ENCODE results near the gene GALK1. TPM values are rescaled to one million over a fixed set of nuclear protein-coding genes. Genes with fewer than 3 reads are reported as not detected.

Gene GALK1
- total and polyA plus RNA-seq, 2 of the 13 experiments (the other 11 are each of a cell fraction or from before 2014, with no cell fraction given) = 59.9 to 93.6 TPM

DNA sequence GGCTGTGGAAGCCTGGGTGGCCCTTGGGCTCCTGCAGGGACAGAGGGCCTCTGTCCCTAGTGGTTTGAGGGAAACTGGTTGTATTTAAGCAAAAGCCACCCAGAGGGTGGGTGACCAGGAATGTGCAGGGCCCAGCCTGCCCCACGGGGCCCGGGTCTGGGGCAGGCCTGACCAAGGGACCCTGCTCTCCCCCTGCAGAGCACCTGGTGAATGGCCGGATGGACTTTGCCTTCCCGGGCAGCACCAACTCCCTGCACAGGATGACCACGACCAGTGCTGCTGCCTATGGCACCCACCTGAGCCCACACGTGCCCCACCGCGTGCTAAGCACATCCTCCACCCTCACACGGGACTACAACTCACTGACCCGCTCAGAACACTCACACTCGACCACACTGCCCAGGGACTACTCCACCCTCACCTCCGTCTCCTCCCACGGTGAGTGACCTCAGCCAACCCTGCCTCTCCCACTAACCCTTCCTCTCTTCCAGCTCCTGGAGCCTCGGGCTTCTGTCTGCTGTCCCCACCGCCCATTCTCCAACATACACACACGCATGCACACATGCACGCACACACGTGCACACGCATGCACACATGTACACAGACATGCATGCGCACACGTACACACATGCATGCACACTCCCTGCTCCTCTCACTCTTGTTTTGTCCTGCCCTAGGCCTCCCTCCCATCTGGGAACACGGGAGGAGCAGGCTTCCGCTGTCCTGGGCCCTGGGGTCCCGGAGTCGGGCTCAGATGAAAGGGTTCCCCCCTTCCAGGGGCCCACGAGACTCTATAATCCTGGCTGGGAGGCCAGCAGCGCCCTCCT lies 10.4 kb downstream of the GALK1 start (continued):
- TF ChIP-seq ZNF251 (CRISPR knock-in tag; IDR thresholded peaks at IDR 0.05) (peak; percentile 70; the same call in 1 of the 2 replicates), ZNF33A (CRISPR knock-in tag; IDR thresholded peaks at IDR 0.05; ENCODE audit: borderline replicate concordance) (no peak), ZNF772 (CRISPR knock-in tag; IDR thresholded peaks at IDR 0.05) (peak; percentile 90), ZNF766 (CRISPR knock-in tag; IDR thresholded peaks at IDR 0.05; ENCODE audit: borderline replicate concordance) (peak; percentile 29; the same call in 1 of the 2 replicates), EP300 (IDR thresholded peaks at IDR 0.05; ENCODE audit: low read depth in 2 of 2, low read length in 2 of 2) (peak in 1 of 2 experiments; percentile 44; a peak in 1 of 4 replicates), EP300 (CRISPR knock-in tag; IDR thresholded peaks at IDR 0.05; ENCODE audit: borderline replicate concordance) (peak; percentile 64; the same call in 1 of the 2 replicates), ZNF773 (CRISPR knock-in tag; IDR thresholded peaks at IDR 0.05; ENCODE audit: borderline replicate concordance) (peak; percentile 79; the same call in 1 of the 2 replicates), JDP2 (CRISPR knock-in tag; IDR thresholded peaks at IDR 0.05; ENCODE audit: borderline replicate concordance) (no peak), KAT8 (CRISPR knock-in tag; IDR thresholded peaks at IDR 0.05) (peak; percentile 56), SRF (IDR thresholded peaks at IDR 0.05; ENCODE audit: low read depth, low read length) (no peak), HMG20A (CRISPR knock-in tag; IDR thresholded peaks at IDR 0.05; ENCODE audit: borderline replicate concordance) (no peak)
- TF ChIP-seq, protein P1, sequence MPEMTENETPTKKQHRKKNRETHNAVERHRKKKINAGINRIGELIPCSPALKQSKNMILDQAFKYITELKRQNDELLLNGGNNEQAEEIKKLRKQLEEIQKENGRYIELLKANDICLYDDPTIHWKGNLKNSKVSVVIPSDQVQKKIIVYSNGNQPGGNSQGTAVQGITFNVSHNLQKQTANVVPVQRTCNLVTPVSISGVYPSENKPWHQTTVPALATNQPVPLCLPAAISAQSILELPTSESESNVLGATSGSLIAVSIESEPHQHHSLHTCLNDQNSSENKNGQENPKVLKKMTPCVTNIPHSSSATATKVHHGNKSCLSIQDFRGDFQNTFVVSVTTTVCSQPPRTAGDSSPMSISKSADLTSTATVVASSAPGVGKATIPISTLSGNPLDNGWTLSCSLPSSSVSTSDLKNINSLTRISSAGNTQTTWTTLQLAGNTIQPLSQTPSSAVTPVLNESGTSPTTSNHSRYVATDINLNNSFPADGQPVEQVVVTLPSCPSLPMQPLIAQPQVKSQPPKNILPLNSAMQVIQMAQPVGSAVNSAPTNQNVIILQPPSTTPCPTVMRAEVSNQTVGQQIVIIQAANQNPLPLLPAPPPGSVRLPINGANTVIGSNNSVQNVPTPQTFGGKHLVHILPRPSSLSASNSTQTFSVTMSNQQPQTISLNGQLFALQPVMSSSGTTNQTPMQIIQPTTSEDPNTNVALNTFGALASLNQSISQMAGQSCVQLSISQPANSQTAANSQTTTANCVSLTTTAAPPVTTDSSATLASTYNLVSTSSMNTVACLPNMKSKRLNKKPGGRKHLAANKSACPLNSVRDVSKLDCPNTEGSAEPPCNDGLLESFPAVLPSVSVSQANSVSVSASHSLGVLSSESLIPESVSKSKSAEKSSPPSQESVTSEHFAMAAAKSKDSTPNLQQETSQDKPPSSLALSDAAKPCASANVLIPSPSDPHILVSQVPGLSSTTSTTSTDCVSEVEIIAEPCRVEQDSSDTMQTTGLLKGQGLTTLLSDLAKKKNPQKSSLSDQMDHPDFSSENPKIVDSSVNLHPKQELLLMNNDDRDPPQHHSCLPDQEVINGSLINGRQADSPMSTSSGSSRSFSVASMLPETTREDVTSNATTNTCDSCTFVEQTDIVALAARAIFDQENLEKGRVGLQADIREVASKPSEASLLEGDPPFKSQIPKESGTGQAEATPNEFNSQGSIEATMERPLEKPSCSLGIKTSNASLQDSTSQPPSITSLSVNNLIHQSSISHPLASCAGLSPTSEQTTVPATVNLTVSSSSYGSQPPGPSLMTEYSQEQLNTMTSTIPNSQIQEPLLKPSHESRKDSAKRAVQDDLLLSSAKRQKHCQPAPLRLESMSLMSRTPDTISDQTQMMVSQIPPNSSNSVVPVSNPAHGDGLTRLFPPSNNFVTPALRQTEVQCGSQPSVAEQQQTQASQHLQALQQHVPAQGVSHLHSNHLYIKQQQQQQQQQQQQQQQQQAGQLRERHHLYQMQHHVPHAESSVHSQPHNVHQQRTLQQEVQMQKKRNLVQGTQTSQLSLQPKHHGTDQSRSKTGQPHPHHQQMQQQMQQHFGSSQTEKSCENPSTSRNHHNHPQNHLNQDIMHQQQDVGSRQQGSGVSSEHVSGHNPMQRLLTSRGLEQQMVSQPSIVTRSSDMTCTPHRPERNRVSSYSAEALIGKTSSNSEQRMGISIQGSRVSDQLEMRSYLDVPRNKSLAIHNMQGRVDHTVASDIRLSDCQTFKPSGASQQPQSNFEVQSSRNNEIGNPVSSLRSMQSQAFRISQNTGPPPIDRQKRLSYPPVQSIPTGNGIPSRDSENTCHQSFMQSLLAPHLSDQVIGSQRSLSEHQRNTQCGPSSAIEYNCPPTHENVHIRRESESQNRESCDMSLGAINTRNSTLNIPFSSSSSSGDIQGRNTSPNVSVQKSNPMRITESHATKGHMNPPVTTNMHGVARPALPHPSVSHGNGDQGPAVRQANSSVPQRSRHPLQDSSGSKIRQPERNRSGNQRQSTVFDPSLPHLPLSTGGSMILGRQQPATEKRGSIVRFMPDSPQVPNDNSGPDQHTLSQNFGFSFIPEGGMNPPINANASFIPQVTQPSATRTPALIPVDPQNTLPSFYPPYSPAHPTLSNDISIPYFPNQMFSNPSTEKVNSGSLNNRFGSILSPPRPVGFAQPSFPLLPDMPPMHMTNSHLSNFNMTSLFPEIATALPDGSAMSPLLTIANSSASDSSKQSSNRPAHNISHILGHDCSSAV (CRISPR knock-in tag; IDR thresholded peaks at IDR 0.05; ENCODE audit: borderline replicate concordance) = no peak
- TF ChIP-seq, protein P2, sequence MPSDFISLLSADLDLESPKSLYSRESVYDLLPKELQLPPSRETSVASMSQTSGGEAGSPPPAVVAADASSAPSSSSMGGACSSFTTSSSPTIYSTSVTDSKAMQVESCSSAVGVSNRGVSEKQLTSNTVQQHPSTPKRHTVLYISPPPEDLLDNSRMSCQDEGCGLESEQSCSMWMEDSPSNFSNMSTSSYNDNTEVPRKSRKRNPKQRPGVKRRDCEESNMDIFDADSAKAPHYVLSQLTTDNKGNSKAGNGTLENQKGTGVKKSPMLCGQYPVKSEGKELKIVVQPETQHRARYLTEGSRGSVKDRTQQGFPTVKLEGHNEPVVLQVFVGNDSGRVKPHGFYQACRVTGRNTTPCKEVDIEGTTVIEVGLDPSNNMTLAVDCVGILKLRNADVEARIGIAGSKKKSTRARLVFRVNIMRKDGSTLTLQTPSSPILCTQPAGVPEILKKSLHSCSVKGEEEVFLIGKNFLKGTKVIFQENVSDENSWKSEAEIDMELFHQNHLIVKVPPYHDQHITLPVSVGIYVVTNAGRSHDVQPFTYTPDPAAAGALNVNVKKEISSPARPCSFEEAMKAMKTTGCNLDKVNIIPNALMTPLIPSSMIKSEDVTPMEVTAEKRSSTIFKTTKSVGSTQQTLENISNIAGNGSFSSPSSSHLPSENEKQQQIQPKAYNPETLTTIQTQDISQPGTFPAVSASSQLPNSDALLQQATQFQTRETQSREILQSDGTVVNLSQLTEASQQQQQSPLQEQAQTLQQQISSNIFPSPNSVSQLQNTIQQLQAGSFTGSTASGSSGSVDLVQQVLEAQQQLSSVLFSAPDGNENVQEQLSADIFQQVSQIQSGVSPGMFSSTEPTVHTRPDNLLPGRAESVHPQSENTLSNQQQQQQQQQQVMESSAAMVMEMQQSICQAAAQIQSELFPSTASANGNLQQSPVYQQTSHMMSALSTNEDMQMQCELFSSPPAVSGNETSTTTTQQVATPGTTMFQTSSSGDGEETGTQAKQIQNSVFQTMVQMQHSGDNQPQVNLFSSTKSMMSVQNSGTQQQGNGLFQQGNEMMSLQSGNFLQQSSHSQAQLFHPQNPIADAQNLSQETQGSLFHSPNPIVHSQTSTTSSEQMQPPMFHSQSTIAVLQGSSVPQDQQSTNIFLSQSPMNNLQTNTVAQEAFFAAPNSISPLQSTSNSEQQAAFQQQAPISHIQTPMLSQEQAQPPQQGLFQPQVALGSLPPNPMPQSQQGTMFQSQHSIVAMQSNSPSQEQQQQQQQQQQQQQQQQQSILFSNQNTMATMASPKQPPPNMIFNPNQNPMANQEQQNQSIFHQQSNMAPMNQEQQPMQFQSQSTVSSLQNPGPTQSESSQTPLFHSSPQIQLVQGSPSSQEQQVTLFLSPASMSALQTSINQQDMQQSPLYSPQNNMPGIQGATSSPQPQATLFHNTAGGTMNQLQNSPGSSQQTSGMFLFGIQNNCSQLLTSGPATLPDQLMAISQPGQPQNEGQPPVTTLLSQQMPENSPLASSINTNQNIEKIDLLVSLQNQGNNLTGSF (CRISPR knock-in tag; IDR thresholded peaks at IDR 0.05) = peak; percentile 75; the same call in 1 of the 2 replicates
- TF ChIP-seq, protein P3, sequence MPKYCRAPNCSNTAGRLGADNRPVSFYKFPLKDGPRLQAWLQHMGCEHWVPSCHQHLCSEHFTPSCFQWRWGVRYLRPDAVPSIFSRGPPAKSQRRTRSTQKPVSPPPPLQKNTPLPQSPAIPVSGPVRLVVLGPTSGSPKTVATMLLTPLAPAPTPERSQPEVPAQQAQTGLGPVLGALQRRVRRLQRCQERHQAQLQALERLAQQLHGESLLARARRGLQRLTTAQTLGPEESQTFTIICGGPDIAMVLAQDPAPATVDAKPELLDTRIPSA (CRISPR knock-in tag; IDR thresholded peaks at IDR 0.05; ENCODE audit: borderline replicate concordance) = no peak

Data from HepG2 (cell line).